SU-DHL-6 (cell line): ENCODE data around the gene ST8SIA3.

ENCODE experiments used
- EZH2phosphoT487 ChIP-seq: fragments of 200-600 bp; sonication (generic), shearing (Covaris generic); conservative IDR thresholded peaks from 2 replicates; pipeline ENCODE4 v1.6.1; 2018; ENCODE audit warnings: mild to moderate bottlenecking, antibody characterized with exemption, low read length, moderate library complexity, mixed read lengths
- TF ChIP-seq, protein P1 (sequence below): fragments of 200-600 bp; sonication (generic); IDR thresholded peaks from one replicate; pipeline ENCODE4 v1.5.1; 2017; ENCODE audit warnings: antibody characterized with exemption, mild to moderate bottlenecking, low read length, moderate library complexity; ENCODE audit not compliant: insufficient read depth, poor library complexity, severe bottlenecking

DNA sequence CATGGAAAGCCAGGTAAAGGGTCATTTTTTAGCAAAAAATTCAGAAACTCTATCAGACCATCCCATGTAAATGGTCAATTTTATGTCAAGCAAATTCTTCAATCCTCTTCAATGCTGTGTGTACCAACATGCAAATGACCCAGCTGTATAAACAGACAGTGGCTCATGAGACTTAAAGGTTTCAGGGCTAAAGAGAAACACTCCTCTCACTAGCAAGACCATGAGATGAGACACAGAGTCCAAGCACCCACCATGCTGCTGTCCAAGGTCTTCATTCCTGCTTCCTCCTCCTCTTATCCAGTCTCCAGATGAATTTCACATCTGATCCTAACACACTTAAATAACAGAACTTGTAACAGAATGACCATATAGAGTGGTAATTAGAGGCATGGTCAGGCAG is 52.0 kb downstream of the ST8SIA3 start:
- TF ChIP-seq, protein P1, sequence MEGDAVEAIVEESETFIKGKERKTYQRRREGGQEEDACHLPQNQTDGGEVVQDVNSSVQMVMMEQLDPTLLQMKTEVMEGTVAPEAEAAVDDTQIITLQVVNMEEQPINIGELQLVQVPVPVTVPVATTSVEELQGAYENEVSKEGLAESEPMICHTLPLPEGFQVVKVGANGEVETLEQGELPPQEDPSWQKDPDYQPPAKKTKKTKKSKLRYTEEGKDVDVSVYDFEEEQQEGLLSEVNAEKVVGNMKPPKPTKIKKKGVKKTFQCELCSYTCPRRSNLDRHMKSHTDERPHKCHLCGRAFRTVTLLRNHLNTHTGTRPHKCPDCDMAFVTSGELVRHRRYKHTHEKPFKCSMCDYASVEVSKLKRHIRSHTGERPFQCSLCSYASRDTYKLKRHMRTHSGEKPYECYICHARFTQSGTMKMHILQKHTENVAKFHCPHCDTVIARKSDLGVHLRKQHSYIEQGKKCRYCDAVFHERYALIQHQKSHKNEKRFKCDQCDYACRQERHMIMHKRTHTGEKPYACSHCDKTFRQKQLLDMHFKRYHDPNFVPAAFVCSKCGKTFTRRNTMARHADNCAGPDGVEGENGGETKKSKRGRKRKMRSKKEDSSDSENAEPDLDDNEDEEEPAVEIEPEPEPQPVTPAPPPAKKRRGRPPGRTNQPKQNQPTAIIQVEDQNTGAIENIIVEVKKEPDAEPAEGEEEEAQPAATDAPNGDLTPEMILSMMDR = no peak
- no peak for TF ChIP-seq EZH2phosphoT487
